GM12878 (cell line): Measurements from ENCODE around the gene RNF150. TPM values are rescaled to one million over a fixed set of nuclear protein-coding genes. Genes with fewer than 3 reads are reported as not detected.

Experiments used
- ATAC-seq: fragments of 200-7000 bp; cut with Tn5 transposase; 3 replicates; pipeline ENCODE4 v1.9.1; 2020; ENCODE audit warnings: mild to moderate bottlenecking, moderate library complexity
- BruUV-seq: library from RNA; stranded (reverse); fragments of 400-500 nt; replicated peaks from 2 replicates; lab custom pipeline; 2021; lab: Mats Ljungman, UMichigan
- CTCF ChIA-PET: fragments of 300-600 bp; sonication (Branson Sonifier 250); formaldehyde crosslinking; extraction: SDS; loops from one replicate; lab custom pipeline; 2021; ENCODE audit warnings: inconsistent platforms; lab: Yijun Ruan, JAX
- POLR2A ChIA-PET: fragments of 350-600 bp; formaldehyde crosslinking; extraction: SDS; loops from one replicate; lab custom pipeline; 2021; ENCODE audit warnings: inconsistent platforms; lab: Charles Lee
- RAD21 ChIA-PET: fragments of 300-600 bp; sonication (Branson Sonifier 250); formaldehyde crosslinking; loops from one replicate; lab custom pipeline; 2023; ENCODE audit warnings: antibody characterized with exemption; ENCODE audit not compliant: unreplicated experiment; lab: Charles Lee
- SMC1A ChIA-PET: fragments of 300-600 bp; sonication (Branson Sonifier 250); formaldehyde crosslinking; loops from one replicate; lab custom pipeline; 2023; ENCODE audit not compliant: unreplicated experiment, uncharacterized antibody; lab: Charles Lee
- DNase-seq: peaks from one replicate; pipeline ENCODE4 v3.0.0-alpha.2; 2011; ENCODE audit warnings: low read depth, low spot score
- FAIRE-seq: peaks from 3 replicates; lab custom pipeline; 2011; peaks lifted over from hg19 to GRCh38; lab: Jason Lieb, UNC
- H2AFZ ChIP-seq: 2 replicates; pipeline ENCODE4 v1.6.0; 2011; ENCODE audit warnings: low read depth, low read length, control low read depth; ENCODE audit not compliant: control insufficient read depth
- H3K27ac ChIP-seq: 2 replicates; pipeline ENCODE4 v1.5.1; 2011; ENCODE audit warnings: control low read depth; ENCODE audit not compliant: control insufficient read depth, insufficient read depth
- H3K27me3 ChIP-seq, 2 experiments: replicated peaks in 1 of 2; 2 replicates each; pipeline versions ENCODE4 v1.6.0 to v1.6.1; 2011; ENCODE audit warnings: low read length in 1 of 2; ENCODE audit not compliant: control insufficient read depth in 2 of 2, insufficient read depth in 2 of 2
- H3K36me3 ChIP-seq, 2 experiments: 2 replicates each; pipeline ENCODE4 v1.5.1; 2011; ENCODE audit warnings: low read length in 1 of 2; ENCODE audit not compliant: control insufficient read depth in 2 of 2, insufficient read depth in 2 of 2
- H3K4me1 ChIP-seq: 2 replicates; pipeline ENCODE4 v1.6.1; 2011; ENCODE audit warnings: mild to moderate bottlenecking, low read length, moderate library complexity, mixed read lengths; ENCODE audit not compliant: control insufficient read depth, insufficient read depth
- H3K4me2 ChIP-seq: 2 replicates; pipeline ENCODE4 v1.6.0; 2011; ENCODE audit warnings: control low read depth; ENCODE audit not compliant: control insufficient read depth, insufficient read depth
- H3K4me3 ChIP-seq: fragments of 200-600 bp; sonication (generic); 2 replicates; pipeline ENCODE4 v1.5.1; 2016
- H3K79me2 ChIP-seq: 2 replicates; pipeline ENCODE4 v1.6.0; 2011; ENCODE audit warnings: low read length; ENCODE audit not compliant: control insufficient read depth, insufficient read depth
- H3K9ac ChIP-seq: 2 replicates; pipeline ENCODE4 v1.8.0; 2011; ENCODE audit warnings: low read length, control low read depth, mixed read lengths; ENCODE audit not compliant: control insufficient read depth, insufficient read depth
- H3K9me3 ChIP-seq: replicated peaks from 3 replicates; pipeline ENCODE4 v1.5.1; 2011; ENCODE audit warnings: mild to moderate bottlenecking, low read length; ENCODE audit not compliant: control insufficient read depth, insufficient read depth
- H4K20me1 ChIP-seq: 2 replicates; pipeline ENCODE4 v1.6.0; 2011; ENCODE audit not compliant: control insufficient read depth, insufficient read depth
- HCFC1 ChIP-seq: fragments of 150-350 bp; IDR thresholded peaks from 2 replicates; pipeline ENCODE4 v1.6.1; 2014; ENCODE audit warnings: low read length
- SKIL ChIP-seq: fragments of 450-650 bp; IDR thresholded peaks from 2 replicates; pipeline ENCODE4 v1.6.1; 2017; ENCODE audit warnings: mild to moderate bottlenecking, low read depth, inconsistent platforms; ENCODE audit not compliant: poor library complexity, severe bottlenecking
- SMARCA5 ChIP-seq: fragments of 450-650 bp; IDR thresholded peaks from 2 replicates; pipeline ENCODE4 v1.6.1; 2017; ENCODE audit warnings: mild to moderate bottlenecking
- SUZ12 ChIP-seq: fragments of 200-600 bp; sonication (generic); IDR thresholded peaks from one replicate; pipeline ENCODE4 v1.6.1; 2018; ENCODE audit warnings: antibody characterized with exemption, mild to moderate bottlenecking; ENCODE audit not compliant: unreplicated experiment
- TAF1 ChIP-seq: IDR thresholded peaks from 2 replicates; pipeline ENCODE4 v1.6.1; 2011; ENCODE audit warnings: mild to moderate bottlenecking, low read depth, low read length, borderline replicate concordance
- TBL1XR1 ChIP-seq: IDR thresholded peaks from 2 replicates; pipeline ENCODE4 v1.6.1; 2012; ENCODE audit warnings: low read depth, low read length, improper control_type of control experiment
- ZBTB11 ChIP-seq: fragments of 450-650 bp; formaldehyde crosslinking; IDR thresholded peaks from 2 replicates; pipeline ENCODE4 v1.5.0; 2022; ENCODE audit warnings: mild to moderate bottlenecking, missing genetic modification characterization
- ZNF592 ChIP-seq: fragments of 450-650 bp; IDR thresholded peaks from 2 replicates; pipeline ENCODE4 v1.6.1; 2017; ENCODE audit warnings: mild to moderate bottlenecking, moderate library complexity
- WGBS: methylation state at CpG from one replicate; pipeline ENCODE4 v1.1.6; 2016; ENCODE audit warnings: low lambda C conversion rate; ENCODE audit not compliant: insufficient replicate concordance, insufficient coverage; ENCODE audit errors: missing lambda C conversion rate; 5-methylcytosine and 5-hydroxymethylcytosine counted together
- in situ Hi-C: fragments of 300-500 bp; cut with MboI; formaldehyde crosslinking; loops from 9 replicates; pipeline ENCODE4 v1.14.3; 2018; ENCODE audit warnings: mixed read lengths
- intact Hi-C: fragments of 100-400 bp; cut with micrococcal nuclease; formaldehyde crosslinking; loops from one replicate; pipeline ENCODE4 v1.14.2; 2022; ENCODE audit not compliant: unreplicated experiment
- polyA plus RNA-seq, 11 experiments: library from polyadenylated mRNA; depleted of rRNA in 4 of 11; unstranded in 6 of 11; stranded (reverse) in 5 of 11; fragments of >200 nt; fragmentation: Nextera tagmentation in 4 of 11; fragmentation: Illumina TruSeq in 1 of 11; extraction: Ambion mirVana in 4 of 11; extraction: Trizol in 1 of 11; gene quantifications; 1 replicate in 1 of 11; 2 replicates in 10 of 11; pipeline versions ENCODE4 v1.2.1 to v1.2.3, GENCODE V29; 2011 to 2016; ENCODE audit warnings: inconsistent platforms in 2 of 11, missing spikeins in 2 of 11, low read depth in 1 of 11
- total RNA-seq, 4 experiments: library from RNA; depleted of rRNA in 3 of 4; stranded (reverse); fragments of >200 nt in 3 of 4; fragmentation: Illumina TruSeq in 1 of 4; extraction: Trizol in 1 of 4; gene quantifications; 2 replicates each; pipeline versions ENCODE4 v1.2.1 to v1.2.3, GENCODE V29; 2013 to 2021

Gene RNF150
- total and polyA plus RNA-seq, 10 of the 15 experiments (the other 5 are each of a cell fraction or from before 2014, with no cell fraction given): 0.01 to 2.3 (median 0.04) TPM; not detected in 6

GRCh38 chr4:141098163-141098562 is 35.1 kb downstream of the RNF150 start:
- no peaks in the 10 kb centered on the region for H3K27me3 ChIP-seq
- no TSS peak for BruUV-seq
- H3K27ac ChIP-seq: no peak overlapping the region
- H4K20me1 ChIP-seq: no peaks in the 10 kb centered on the region
- ChIA-PET RAD21 (no interaction called here), POLR2A (no interaction called here), CTCF (no interaction called here), SMC1A (interaction anchor here (1.5 kb wide), 1 partner anchor 13 kb away, joined by 3 read pairs; no protein-coding TSS in a partner anchor)
- FAIRE-seq: no peak
- in situ Hi-C loops: no loop called here
- H3K36me3 ChIP-seq: no peaks in the 10 kb centered on the region
- H3K9ac ChIP-seq: no peak overlapping the region
- no peak for ATAC-seq
- no peak overlapping the region for H2AFZ ChIP-seq
- intact Hi-C loops: no loop called here
- DNase-seq: no peak
- H3K9me3 ChIP-seq: no peaks in the 10 kb centered on the region; the same call in 2 of the 3 replicates
- H3K4me2 ChIP-seq: no peak overlapping the region
- H3K4me1 ChIP-seq: no peaks in the 10 kb centered on the region
- no peaks in the 10 kb centered on the region for H3K79me2 ChIP-seq
- TF ChIP-seq TBL1XR1 (no peak), HCFC1 (no peak), TAF1 (no peak), SUZ12 (no peak), SMARCA5 (no peak), ZBTB11 (no peak), ZNF592 (no peak), SKIL (no peak)
- no peak overlapping the region for H3K4me3 ChIP-seq
- 0% methylated on average over 3 of the region's 3 CpGs for WGBS
